Naive thymus-derived CD4-positive, alpha-beta T cell (primary cell): ENCODE results near the gene GRIN2A. TPM values are rescaled to one million over a fixed set of nuclear protein-coding genes. Genes with fewer than 3 reads are reported as not detected.

ENCODE experiments used
- ATAC-seq: fragments of 150-1000 bp; cut with Tn5 transposase; 2 replicates; pipeline ENCODE4 v1.10.0; 2021; ENCODE audit warnings: mild to moderate bottlenecking, moderate library complexity
- CTCF ChIA-PET: fragments of 350-600 bp; sonication (Branson Sonifier 250); formaldehyde crosslinking; loops from one replicate; lab custom pipeline; 2021; ENCODE audit warnings: antibody characterized with exemption; lab: Charles Lee
- POLR2A ChIA-PET: fragments of 350-600 bp; sonication (Branson Sonifier 250); formaldehyde crosslinking; loops from one replicate; lab custom pipeline; 2021; ENCODE audit warnings: antibody characterized with exemption, inconsistent platforms; lab: Charles Lee
- DNase-seq, 9 donors: peaks; one replicate each; pipeline versions ENCODE4 v3.0.0 to v3.0.0-alpha.2; 2020 to 2022; ENCODE audit warnings: mixed read lengths in 1 of 9
- H3K27ac ChIP-seq: one replicate; pipeline ENCODE4 v1.7.0; 2013; ENCODE audit warnings: mild to moderate bottlenecking, low read depth, low read length, moderate library complexity
- H3K27me3 ChIP-seq, 2 donors: one replicate each; pipeline ENCODE4 v1.7.0; 2013; ENCODE audit warnings: low read length in 2 of 2, mild to moderate bottlenecking in 2 of 2, moderate library complexity in 2 of 2; ENCODE audit not compliant: control insufficient read depth in 2 of 2, insufficient read depth in 2 of 2
- H3K36me3 ChIP-seq, 3 experiments: 1 replicate in 2 of 3; 2 replicates in 1 of 3; pipeline ENCODE4 v1.7.0; 2013; ENCODE audit warnings: low read length in 3 of 3, mild to moderate bottlenecking in 3 of 3, moderate library complexity in 1 of 3; ENCODE audit not compliant: insufficient read depth in 3 of 3, control insufficient read depth in 2 of 3
- H3K4me1 ChIP-seq, 2 donors: one replicate each; pipeline ENCODE4 v1.7.0; 2013; ENCODE audit warnings: low read length in 2 of 2, mild to moderate bottlenecking in 2 of 2, moderate library complexity in 1 of 2; ENCODE audit not compliant: control insufficient read depth in 2 of 2, insufficient read depth in 2 of 2
- H3K4me3 ChIP-seq: 2 replicates; pipeline ENCODE4 v1.7.0; 2013; ENCODE audit warnings: mild to moderate bottlenecking, low read length
- H3K9me3 ChIP-seq, 3 experiments: 1 replicate in 2 of 3; 2 replicates in 1 of 3; pipeline ENCODE4 v1.7.0; 2013; ENCODE audit warnings: low read length in 3 of 3; ENCODE audit not compliant: control insufficient read depth in 2 of 3
- H3K27ac Mint-ChIP-seq, 9 donors: one replicate each; pipeline ENCODE4 v1.8.0; 2020 to 2022; ENCODE audit warnings: mixed read lengths in 9 of 9, mild to moderate bottlenecking in 8 of 9, moderate library complexity in 5 of 9, inconsistent platforms in 2 of 9
- H3K27me3 Mint-ChIP-seq, 5 donors: one replicate each; pipeline ENCODE4 v1.8.0; 2021 to 2022; ENCODE audit warnings: mixed read lengths in 5 of 5, mild to moderate bottlenecking in 1 of 5
- H3K36me3 Mint-ChIP-seq, 5 donors: one replicate each; pipeline ENCODE4 v1.8.0; 2020 to 2022; ENCODE audit warnings: mixed read lengths in 5 of 5, mild to moderate bottlenecking in 3 of 5, inconsistent platforms in 1 of 5
- H3K4me1 Mint-ChIP-seq, 7 donors: one replicate each; pipeline ENCODE4 v1.8.0; 2020 to 2022; ENCODE audit warnings: mixed read lengths in 7 of 7, mild to moderate bottlenecking in 3 of 7, inconsistent platforms in 1 of 7
- H3K4me3 Mint-ChIP-seq, 10 donors: one replicate each; pipeline ENCODE4 v1.8.0; 2020 to 2022; ENCODE audit warnings: mild to moderate bottlenecking in 10 of 10, mixed read lengths in 10 of 10, moderate library complexity in 6 of 10, inconsistent platforms in 2 of 10
- H3K9me3 Mint-ChIP-seq, 11 donors: one replicate each; pipeline ENCODE4 v1.8.0; 2020 to 2022; ENCODE audit warnings: mixed read lengths in 11 of 11, mild to moderate bottlenecking in 4 of 11, inconsistent platforms in 1 of 11, moderate library complexity in 1 of 11
- intact Hi-C, 2 donors: fragments of 100-400 bp; cut with micrococcal nuclease; formaldehyde crosslinking; loops; one replicate each; pipeline ENCODE4 v1.15.1; 2023
- polyA plus RNA-seq, 2 donors: library from polyadenylated mRNA; unstranded; fragments of 300-500 nt; fragmentation: Illumina TruSeq; gene quantifications; one replicate each; pipeline ENCODE4 v1.2.3, GENCODE V29; 2021
- total RNA-seq, 6 experiments: library from RNA in 5 of 6; stranded (reverse) in 5 of 6; gene quantifications; 1 replicate in 5 of 6; 2 replicates in 1 of 6; pipeline ENCODE4 v1.2.3 and lab custom pipeline; 2021 to 2026

Gene GRIN2A
- total and polyA plus RNA-seq, 7 experiments from 2014 or later = not detected

DNA sequence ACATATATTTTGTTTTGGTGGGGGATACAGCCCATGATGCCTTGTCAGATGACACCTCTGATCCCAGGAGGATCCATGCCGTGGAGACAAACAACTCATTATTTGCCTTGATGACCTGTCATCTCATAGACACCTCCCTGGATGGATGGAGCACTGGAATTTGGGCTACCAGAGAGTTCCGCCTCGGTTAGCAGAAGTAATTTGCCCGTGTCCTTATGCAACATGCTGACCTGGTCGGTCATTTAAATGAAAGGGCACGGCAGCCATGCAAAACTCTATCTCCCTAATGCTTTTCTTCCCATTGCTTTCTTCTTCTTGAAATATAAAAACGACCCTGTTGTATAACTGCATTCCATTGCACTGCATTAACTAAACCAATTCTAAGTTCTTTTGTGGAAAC lies 145.3 kb downstream of the GRIN2A start:
- Histone ChIP-seq H3K36me3 (no peaks in the 10 kb centered on the region), H3K27me3 (no peaks in the 10 kb centered on the region), H3K9me3 (no peaks in the 10 kb centered on the region), H3K4me3 (no peak overlapping the region), H3K4me1 (no peaks in the 10 kb centered on the region), H3K27ac (no peak overlapping the region)
- H3K27me3 Mint-ChIP-seq = peaks cover 6 to 28% (median 23%) of the 10 kb centered on the region in 5 donors
- CTCF ChIA-PET = no interaction called here
- H3K36me3 Mint-ChIP-seq = peaks cover 0 to 6% (median 0%) of the 10 kb centered on the region in 5 donors
- ATAC-seq (no peak), DNase-seq (no peak)
- peaks cover 0 to 8% (median 4%) of the 10 kb centered on the region in 7 donors for H3K4me1 Mint-ChIP-seq
- intact Hi-C loops = no loop called here
- H3K9me3 Mint-ChIP-seq = peaks cover 0 to 5% (median 0%) of the 10 kb centered on the region in 11 donors
- no peak overlapping the region for H3K4me3 Mint-ChIP-seq
- H3K27ac Mint-ChIP-seq = no peak overlapping the region
- POLR2A ChIA-PET = no interaction called here

DNA sequence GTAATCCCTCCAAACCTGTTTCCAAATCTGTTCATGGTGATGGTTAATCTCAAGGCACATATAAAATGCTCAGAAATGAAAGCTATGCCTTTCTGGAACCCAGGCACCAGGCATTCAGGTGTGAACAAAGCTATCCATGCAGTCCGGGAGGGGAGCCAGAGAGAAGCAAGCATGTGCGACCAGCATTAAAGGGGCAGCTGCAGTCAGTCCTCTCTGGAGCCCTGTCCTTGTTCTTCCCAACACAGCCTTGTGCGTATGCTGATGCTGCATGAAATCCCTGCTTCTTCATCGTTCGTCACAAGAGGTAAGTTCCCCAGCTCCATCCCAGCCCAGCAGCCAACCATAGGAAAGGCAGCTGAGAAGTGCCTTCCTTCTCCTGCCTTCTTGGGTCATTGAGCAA lies 148.7 kb downstream of the GRIN2A start:
- no peak overlapping the region for H3K27ac ChIP-seq
- no peaks in the 10 kb centered on the region for H3K4me1 ChIP-seq

DNA sequence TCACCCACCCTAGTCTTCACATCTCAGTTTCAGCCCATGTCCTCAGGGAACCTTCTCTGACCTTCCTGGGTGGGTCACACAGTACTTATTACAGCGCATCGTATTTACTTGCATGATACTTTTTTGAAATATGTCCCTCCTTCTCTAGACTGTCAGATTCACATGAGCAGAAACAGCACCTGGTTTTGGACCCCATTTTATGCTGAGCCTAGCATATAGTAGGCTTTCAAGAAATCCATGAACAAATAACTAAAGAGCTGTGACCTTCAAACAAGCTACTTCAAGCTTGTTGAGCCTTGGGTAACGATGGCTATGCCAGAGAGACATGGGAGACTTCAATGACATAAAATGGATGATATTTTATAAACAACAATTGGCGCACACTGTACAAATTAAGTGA lies 150.3 kb downstream of the GRIN2A start:
- H3K4me3 Mint-ChIP-seq = no peak overlapping the region

More for the DNA sequence above, 148.7 kb downstream of the GRIN2A start:
- DNase-seq = no peak
- ChIA-PET POLR2A (no interaction called here), CTCF (no interaction called here)
- no peak for ATAC-seq
- Mint-ChIP-seq H3K9me3 (peaks cover 0 to 5% (median 0%) of the 10 kb centered on the region in 11 donors), H3K4me1 (no peaks in the 10 kb centered on the region), H3K4me3 (no peak overlapping the region), H3K27me3 (peaks cover 4 to 20% (median 18%) of the 10 kb centered on the region in 5 donors), H3K27ac (no peak overlapping the region), H3K36me3 (peaks cover 0 to 6% (median 0%) of the 10 kb centered on the region in 5 donors)
- Histone ChIP-seq H3K9me3 (no peaks in the 10 kb centered on the region), H3K36me3 (no peaks in the 10 kb centered on the region), H3K27me3 (no peaks in the 10 kb centered on the region), H3K4me3 (no peak overlapping the region)
- intact Hi-C loops = no loop called here

DNA sequence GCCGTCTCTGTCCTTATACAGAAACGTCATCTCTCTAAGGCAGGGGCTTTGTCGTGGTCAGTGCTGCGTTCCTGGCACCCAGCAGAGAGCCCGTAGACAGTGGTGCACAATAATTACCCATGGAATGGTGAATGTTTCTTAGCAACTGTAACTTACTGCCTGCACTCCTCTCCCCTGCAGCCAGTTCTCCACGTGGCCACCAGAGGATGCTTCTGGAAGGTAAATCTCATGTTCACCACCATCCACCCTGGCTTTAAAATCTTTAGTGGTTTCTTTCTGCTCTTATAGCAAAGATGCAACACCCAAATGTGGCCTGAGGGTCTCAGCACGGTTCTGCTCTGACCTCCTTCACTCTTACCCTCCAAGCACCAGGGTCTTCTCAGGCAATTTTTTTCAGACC lies 150.8 kb downstream of the GRIN2A start:
- no peak for DNase-seq
- Histone ChIP-seq H3K9me3 (no peaks in the 10 kb centered on the region), H3K27me3 (no peaks in the 10 kb centered on the region), H3K36me3 (no peaks in the 10 kb centered on the region), H3K27ac (no peak overlapping the region), H3K4me3 (no peak overlapping the region), H3K4me1 (no peaks in the 10 kb centered on the region)
- Mint-ChIP-seq H3K27me3 (peaks cover 0 to 5% (median 0%) of the 10 kb centered on the region in 5 donors), H3K36me3 (no peaks in the 10 kb centered on the region), H3K9me3 (peaks cover 0 to 9% (median 0%) of the 10 kb centered on the region in 11 donors), H3K27ac (no peak overlapping the region), H3K4me1 (no peaks in the 10 kb centered on the region), H3K4me3 (no peak overlapping the region)
- CTCF ChIA-PET = no interaction called here
- no peak for ATAC-seq
- intact Hi-C loops = no loop called here
- POLR2A ChIA-PET = no interaction called here

More for the DNA sequence above, 150.3 kb downstream of the GRIN2A start:
- ChIA-PET POLR2A (no interaction called here), CTCF (no interaction called here)
- no peak overlapping the region for H3K27ac Mint-ChIP-seq
- H3K9me3 Mint-ChIP-seq = peaks cover 0 to 5% (median 0%) of the 10 kb centered on the region in 11 donors
- peaks cover 0 to 4% (median 0%) of the 10 kb centered on the region in 5 donors for H3K36me3 Mint-ChIP-seq
- ATAC-seq (no peak), DNase-seq (no peak)
- Histone ChIP-seq H3K27ac (no peak overlapping the region), H3K9me3 (no peaks in the 10 kb centered on the region), H3K36me3 (no peaks in the 10 kb centered on the region), H3K4me3 (no peak overlapping the region), H3K27me3 (no peaks in the 10 kb centered on the region), H3K4me1 (no peaks in the 10 kb centered on the region)
- no peaks in the 10 kb centered on the region for H3K4me1 Mint-ChIP-seq
- H3K27me3 Mint-ChIP-seq = peaks cover 0 to 5% (median 4%) of the 10 kb centered on the region in 5 donors
- intact Hi-C loops = no loop called here

DNA sequence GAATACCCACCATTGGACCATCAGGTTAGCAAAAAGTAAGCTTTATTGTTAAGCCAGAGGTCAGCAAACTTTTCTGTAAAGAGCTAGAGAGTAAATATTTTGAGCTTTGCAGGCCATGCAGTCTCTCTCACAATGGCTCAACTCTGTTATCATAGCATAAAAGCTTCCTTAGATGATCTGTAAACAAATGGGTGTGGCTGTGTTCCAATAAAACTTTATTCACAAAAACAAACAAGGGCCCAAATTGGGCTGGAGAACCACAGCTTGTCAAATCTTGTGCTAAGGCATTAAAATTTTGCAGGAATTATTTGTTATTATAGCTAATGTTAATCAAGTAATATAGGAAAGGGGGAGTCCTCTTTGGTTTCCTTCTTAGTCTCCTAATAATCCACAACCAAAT lies 153.6 kb downstream of the GRIN2A start:
- no peak for ATAC-seq
- no peak overlapping the region for H3K27ac ChIP-seq
- H3K9me3 Mint-ChIP-seq = peaks cover 0 to 8% (median 2%) of the 10 kb centered on the region in 11 donors
- H3K36me3 ChIP-seq = no peaks in the 10 kb centered on the region
- POLR2A ChIA-PET = no interaction called here
- CTCF ChIA-PET = no interaction called here
- no peaks in the 10 kb centered on the region for H3K4me1 ChIP-seq
- H3K9me3 ChIP-seq = no peaks in the 10 kb centered on the region
- H3K36me3 Mint-ChIP-seq = no peaks in the 10 kb centered on the region
- H3K4me1 Mint-ChIP-seq = no peaks in the 10 kb centered on the region
- no peak for DNase-seq
- H3K4me3 ChIP-seq = no peak overlapping the region
- no peak overlapping the region for H3K4me3 Mint-ChIP-seq
- no peak overlapping the region for H3K27ac Mint-ChIP-seq
- intact Hi-C loops = no loop called here
- H3K27me3 Mint-ChIP-seq = peaks cover 0 to 12% (median 0%) of the 10 kb centered on the region in 5 donors
- H3K27me3 ChIP-seq = no peaks in the 10 kb centered on the region

DNA sequence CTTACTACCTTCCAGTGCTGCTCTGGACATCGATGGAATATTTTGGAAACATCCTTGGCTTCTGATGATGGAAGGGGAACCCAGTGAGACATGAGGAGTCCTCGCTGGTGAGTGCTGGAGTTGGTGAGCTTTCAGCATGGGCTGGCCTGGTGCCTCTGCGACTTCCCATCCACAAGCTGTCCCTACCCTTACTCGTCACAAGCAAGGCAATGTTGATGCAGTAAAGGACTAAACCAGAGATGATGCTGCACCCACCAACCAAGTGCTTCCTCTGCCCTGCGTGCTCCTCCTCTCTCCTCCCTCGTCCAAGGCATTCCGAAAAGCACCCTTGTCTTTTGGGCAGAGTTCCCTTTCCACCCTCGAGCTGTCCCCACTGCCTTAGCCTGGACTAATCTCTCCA lies 154.7 kb downstream of the GRIN2A start:
- no peaks in the 10 kb centered on the region for H3K36me3 ChIP-seq
- Mint-ChIP-seq H3K36me3 (no peaks in the 10 kb centered on the region), H3K4me1 (no peaks in the 10 kb centered on the region), H3K27me3 (peaks cover 0 to 12% (median 0%) of the 10 kb centered on the region in 5 donors), H3K9me3 (peaks cover 0 to 8% (median 2%) of the 10 kb centered on the region in 11 donors), H3K4me3 (no peak overlapping the region), H3K27ac (no peak overlapping the region)
- intact Hi-C loops = no loop called here
- H3K27ac ChIP-seq = no peak overlapping the region
- CTCF ChIA-PET = no interaction called here
- no peaks in the 10 kb centered on the region for H3K4me1 ChIP-seq
- ATAC-seq (no peak), DNase-seq (no peak)
- POLR2A ChIA-PET = no interaction called here
- H3K9me3 ChIP-seq = no peaks in the 10 kb centered on the region
- H3K27me3 ChIP-seq = no peaks in the 10 kb centered on the region
- H3K4me3 ChIP-seq = no peak overlapping the region

DNA sequence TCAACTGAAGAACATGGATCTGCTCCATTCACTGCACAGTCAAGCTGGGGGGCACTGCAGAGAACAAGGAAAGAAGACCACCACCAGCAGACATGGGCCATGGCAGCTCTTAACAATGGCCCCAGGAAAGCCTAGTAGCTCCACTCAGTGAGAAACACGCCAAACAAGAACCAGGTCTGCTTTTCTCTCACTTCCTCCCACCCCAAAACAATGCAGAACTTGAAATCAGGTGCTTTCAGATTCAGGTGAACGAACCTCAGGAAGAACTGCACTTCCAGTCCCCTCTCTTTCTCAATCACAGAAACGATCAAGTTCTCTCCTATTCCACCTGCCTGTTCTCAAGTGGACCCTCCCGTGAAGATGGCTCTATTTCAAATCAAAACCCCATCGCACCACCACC lies 155.6 kb downstream of the GRIN2A start:
- intact Hi-C loops = no loop called here
- Mint-ChIP-seq H3K4me1 (no peaks in the 10 kb centered on the region), H3K9me3 (peaks cover 0 to 10% (median 2%) of the 10 kb centered on the region in 11 donors), H3K4me3 (no peak overlapping the region), H3K27ac (no peak overlapping the region), H3K36me3 (no peaks in the 10 kb centered on the region), H3K27me3 (peaks cover 0 to 12% (median 0%) of the 10 kb centered on the region in 5 donors)
- no peaks in the 10 kb centered on the region for H3K36me3 ChIP-seq
- ChIA-PET CTCF (no interaction called here), POLR2A (no interaction called here)
- no peak for ATAC-seq
- no peaks in the 10 kb centered on the region for H3K9me3 ChIP-seq
- no peaks in the 10 kb centered on the region for H3K4me1 ChIP-seq
- H3K4me3 ChIP-seq = no peak overlapping the region
- no peak overlapping the region for H3K27ac ChIP-seq
- H3K27me3 ChIP-seq = no peaks in the 10 kb centered on the region
- DNase-seq = no peak
